Measurements from ENCODE around the gene KIAA1614. TPM values are rescaled to one million over a fixed set of nuclear protein-coding genes. Genes with fewer than 3 reads are reported as not detected.

The KIAA1614 gene
- total RNA-seq, 2 experiments from 2014 or later: 0.19 to 0.34 TPM

DNA sequence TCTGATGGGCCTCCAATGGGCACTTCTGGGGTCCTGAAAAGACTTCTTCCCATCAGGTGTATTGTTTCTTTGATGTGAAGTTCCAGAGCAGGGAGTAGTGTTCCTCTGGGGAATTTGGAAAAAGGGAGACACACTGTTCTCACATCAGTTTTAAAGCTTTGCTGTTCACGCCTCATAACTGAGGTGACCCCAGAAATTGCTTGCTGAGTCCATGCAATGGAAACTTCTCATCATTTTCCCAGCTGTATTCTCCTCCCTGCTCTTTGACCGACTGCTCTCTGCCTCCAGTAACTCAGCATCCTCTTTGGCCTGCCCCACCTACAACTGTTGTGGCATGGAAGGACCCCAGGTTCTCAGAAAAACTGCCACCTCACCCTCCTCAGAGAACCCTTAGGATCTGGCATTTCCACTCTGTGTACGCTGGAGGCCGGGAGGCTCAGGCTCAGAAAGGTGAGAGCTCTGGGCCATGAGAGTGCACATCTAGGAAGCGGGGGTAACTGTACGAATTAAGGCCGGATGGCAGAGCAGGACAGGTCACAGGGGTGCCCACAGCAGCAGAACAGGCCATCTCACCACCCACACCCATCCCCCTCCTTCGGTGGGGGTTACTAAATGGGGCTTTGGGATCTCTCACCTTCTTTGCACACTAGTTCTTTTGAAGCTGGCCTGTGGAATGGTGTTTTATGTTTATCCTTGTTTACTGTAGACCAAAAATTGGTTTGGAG lies 58.7 kb downstream of the KIAA1614 start:
- Mint-ChIP-seq H3K27me3 (no peaks in the 10 kb centered on the region), H3K36me3 (peaks cover 43% of the 10 kb centered on the region), H3K4me3 (no peak overlapping the region), H3K27ac (no peak overlapping the region), H3K4me1 (peaks cover 14% of the 10 kb centered on the region), H3K9me3 (no peaks in the 10 kb centered on the region)
- POLR2A ChIA-PET: no interaction called here
- DNase-seq: no peak
- ATAC-seq (ENCODE audit: low read depth): no peak

DNA sequence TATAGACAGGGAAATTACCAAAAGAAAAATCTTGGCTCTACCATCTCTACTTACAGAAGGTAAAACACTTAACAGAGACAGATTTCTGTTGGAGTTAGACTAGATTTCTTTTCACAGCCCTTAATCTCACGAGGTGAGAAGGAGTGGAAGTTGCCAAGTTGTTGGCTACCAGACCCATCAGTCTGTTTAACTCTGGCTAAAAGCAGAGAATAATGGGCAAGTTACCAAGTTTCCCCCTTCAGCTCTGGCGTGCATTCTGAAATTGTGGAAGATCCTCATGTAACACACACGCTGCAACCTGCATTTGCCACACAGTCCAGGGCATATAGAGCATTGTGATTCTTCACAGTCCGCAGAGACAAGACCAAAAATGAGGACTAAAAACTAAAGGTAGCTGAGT lies 60.7 kb downstream of the KIAA1614 start:
- H3K27me3 Mint-ChIP-seq: no peaks in the 10 kb centered on the region
- POLR2A ChIA-PET: no interaction called here
- no peak for DNase-seq

DNA sequence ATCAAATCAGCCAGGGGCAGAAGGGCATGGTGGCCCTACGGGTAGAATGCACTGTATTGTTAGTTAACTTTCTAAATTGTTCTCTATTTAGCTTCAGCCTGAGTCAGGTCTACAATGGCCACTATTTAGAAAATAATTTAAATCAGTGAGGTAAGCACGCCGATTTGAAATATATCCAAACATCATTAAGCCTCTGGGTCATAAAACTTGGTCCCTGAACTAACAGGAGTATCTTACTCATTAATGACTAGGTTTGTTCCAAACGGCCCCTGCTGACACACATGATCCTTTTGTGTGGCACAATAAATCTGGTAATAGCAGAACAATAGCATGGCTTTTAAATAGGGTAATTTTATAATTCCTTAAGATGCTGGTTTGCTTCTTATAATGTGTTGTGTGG lies 61.5 kb downstream of the KIAA1614 start:
- POLR2A ChIA-PET: no interaction called here
- no peaks in the 10 kb centered on the region for H3K27me3 Mint-ChIP-seq
- ATAC-seq (ENCODE audit: low read depth) (no peak), DNase-seq (no peak)
- peaks cover 54% of the 10 kb centered on the region for H3K36me3 Mint-ChIP-seq
- H3K4me1 Mint-ChIP-seq: peaks cover 19% of the 10 kb centered on the region
- no peak overlapping the region for H3K27ac Mint-ChIP-seq
- no peaks in the 10 kb centered on the region for H3K9me3 Mint-ChIP-seq
- no peak overlapping the region for H3K4me3 Mint-ChIP-seq

More for the DNA sequence above, 60.7 kb downstream of the KIAA1614 start:
- Mint-ChIP-seq H3K9me3 (no peaks in the 10 kb centered on the region), H3K4me1 (peaks cover 17% of the 10 kb centered on the region), H3K4me3 (no peak overlapping the region), H3K27ac (no peak overlapping the region), H3K36me3 (peaks cover 47% of the 10 kb centered on the region)
- no peak for ATAC-seq (ENCODE audit: low read depth)

DNA sequence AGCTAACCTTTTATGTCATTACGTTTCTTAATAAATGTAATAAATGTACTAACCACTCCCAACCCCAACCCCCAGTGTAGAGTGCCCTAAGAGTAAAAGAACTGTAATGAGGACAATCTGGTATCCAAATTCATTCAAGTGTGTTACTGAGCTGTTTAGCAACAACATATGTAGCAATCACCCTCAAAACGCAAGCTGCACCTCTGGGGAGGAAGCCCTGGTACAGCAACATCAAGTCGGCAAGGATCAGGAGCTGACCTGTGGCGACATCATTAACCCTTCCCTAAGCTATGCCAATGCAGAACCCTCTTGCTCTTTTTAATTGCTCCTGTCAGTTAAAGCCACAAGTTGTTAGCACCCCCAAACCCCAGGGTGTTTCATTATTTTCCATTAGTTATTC lies 62.9 kb downstream of the KIAA1614 start:
- H3K4me3 Mint-ChIP-seq: no peak overlapping the region
- no peak for DNase-seq
- no peak for ATAC-seq (ENCODE audit: low read depth)
- H3K27ac Mint-ChIP-seq: no peak overlapping the region
- H3K27me3 Mint-ChIP-seq: no peaks in the 10 kb centered on the region
- H3K4me1 Mint-ChIP-seq: peaks cover 15% of the 10 kb centered on the region
- peaks cover 55% of the 10 kb centered on the region for H3K36me3 Mint-ChIP-seq
- H3K9me3 Mint-ChIP-seq: no peaks in the 10 kb centered on the region
- POLR2A ChIA-PET: interaction anchor here (0.6 kb wide), 1 partner anchor 75 kb away, joined by 3 read pairs; no protein-coding TSS in a partner anchor

DNA sequence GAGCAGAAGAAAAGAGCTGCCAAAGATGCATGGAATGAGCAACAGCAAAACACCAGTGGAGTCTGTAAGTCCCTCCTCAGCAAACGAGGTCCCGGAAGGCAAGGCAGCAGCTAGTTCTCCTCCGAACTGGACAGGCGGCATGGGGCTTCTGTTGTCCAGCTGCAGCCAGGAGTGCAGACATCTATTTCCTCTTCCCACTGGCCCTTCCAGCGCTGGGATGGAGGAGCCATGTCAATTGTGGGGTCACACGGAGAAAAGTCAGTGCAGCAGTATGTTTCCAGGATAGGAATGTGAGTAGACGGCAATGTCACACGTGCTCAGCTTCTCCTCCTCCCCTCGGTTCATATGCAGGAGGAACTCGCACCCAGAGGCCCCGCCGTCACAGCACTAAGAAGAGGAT lies 63.5 kb downstream of the KIAA1614 start:
- DNase-seq (no peak), ATAC-seq (ENCODE audit: low read depth) (no peak)
- peaks cover 19% of the 10 kb centered on the region for H3K4me1 Mint-ChIP-seq
- no peaks in the 10 kb centered on the region for H3K9me3 Mint-ChIP-seq
- no peak overlapping the region for H3K4me3 Mint-ChIP-seq
- H3K27ac Mint-ChIP-seq: no peak overlapping the region
- POLR2A ChIA-PET: no interaction called here
- H3K27me3 Mint-ChIP-seq: no peaks in the 10 kb centered on the region
- peaks cover 58% of the 10 kb centered on the region for H3K36me3 Mint-ChIP-seq

DNA sequence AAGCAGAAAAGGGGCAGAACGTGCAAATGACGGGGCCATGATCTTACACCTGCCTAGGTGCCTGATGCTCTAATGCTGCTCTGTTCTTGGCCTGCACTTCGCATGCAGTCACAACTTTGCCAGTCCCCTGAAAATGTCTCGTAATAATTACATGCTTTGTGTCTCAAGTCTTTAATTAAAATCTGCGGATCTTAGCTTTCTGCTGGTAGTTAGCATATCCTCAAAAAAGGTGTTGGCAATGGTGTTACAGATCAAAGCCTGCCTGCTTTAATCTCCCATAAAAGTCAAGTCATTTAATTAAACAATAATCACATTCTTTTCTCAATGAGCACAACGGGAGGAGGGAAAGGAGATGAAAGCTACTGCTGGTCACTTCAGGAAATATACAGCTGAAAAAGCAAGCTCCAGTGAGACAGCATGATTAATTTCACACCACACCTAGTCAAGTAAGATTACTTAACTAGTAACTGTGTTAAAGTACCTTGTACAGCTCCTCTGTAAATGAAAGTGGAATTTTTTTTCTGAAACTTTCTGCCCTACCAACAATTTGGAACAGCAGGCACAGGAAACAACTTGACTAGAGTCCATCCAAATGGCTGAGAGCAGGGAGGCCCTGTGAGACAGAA lies 64.1 kb downstream of the KIAA1614 start:
- POLR2A ChIA-PET: no interaction called here
- H3K9me3 Mint-ChIP-seq: no peaks in the 10 kb centered on the region
- H3K36me3 Mint-ChIP-seq: peaks cover 55% of the 10 kb centered on the region
- H3K27ac Mint-ChIP-seq: no peak overlapping the region
- H3K4me3 Mint-ChIP-seq: no peak overlapping the region
- ATAC-seq (ENCODE audit: low read depth) (no peak), DNase-seq (no peak)
- peaks cover 25% of the 10 kb centered on the region for H3K4me1 Mint-ChIP-seq
- no peaks in the 10 kb centered on the region for H3K27me3 Mint-ChIP-seq

DNA sequence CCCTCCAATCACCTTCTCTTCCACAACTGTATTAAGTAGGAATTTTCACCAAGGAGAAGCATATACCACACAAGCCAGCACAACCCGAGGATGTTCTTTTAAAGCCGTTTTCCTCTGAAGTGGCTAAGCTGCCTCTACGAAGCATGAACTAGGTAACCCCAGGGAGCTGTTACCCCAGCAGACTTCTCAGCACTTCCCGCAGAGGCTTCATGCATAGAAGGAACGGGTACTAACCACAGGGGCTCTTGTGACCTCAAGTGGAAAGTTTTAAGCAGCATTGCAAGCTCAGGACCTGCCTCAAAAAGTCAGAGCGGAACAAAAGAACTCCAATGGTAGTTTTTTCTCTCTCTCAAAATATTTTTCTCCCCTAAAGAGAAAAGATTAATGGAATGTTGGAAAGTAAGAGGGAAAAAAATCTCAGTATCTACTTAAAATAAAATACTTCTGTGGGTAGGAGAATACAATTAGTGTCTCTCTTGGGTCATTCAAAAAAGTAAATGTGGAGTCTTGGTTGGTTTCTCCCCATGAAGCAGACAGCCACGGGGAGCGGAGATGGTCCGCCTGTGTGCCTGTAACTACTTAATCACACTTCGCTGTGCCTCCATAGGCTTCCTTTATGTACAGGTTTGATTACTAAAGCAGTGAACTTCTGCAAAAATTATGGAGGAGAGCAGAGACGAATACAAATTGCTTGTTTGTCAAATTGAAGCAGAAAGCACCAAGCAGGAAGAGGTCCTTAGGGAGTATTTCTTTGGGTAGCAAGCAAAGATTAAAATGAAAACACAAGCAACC lies 69.1 kb downstream of the KIAA1614 start:
- H3K27me3 Mint-ChIP-seq: no peaks in the 10 kb centered on the region
- H3K9me3 Mint-ChIP-seq: no peaks in the 10 kb centered on the region
- peaks cover 49% of the 10 kb centered on the region for H3K36me3 Mint-ChIP-seq
- H3K27ac Mint-ChIP-seq: peak overlapping the region; percentile 72
- peak overlapping the region; percentile 41 for H3K4me3 Mint-ChIP-seq
- H3K4me1 Mint-ChIP-seq: peaks cover 25% of the 10 kb centered on the region
- ATAC-seq (ENCODE audit: low read depth) (peak; percentile 98), DNase-seq (no peak)
- POLR2A ChIA-PET: no interaction called here

DNA sequence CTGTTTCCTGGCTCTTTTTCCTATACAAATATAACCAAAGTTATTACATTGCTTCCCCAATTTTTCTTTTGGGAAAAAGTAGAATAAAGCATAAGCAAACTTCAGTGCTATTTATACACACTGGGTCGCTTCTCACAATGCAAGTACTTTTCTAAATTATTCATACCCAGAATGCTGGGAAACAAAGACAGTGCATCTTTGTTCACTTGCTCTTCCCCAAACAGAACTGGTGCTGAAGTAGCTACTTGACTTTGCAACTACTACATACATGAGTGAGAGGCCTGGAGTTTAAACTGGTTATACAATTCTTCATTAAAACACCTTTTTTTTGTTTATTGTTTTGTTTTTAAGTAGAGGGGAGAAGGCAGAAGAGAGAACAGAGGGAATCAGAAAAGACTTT lies 69.7 kb downstream of the KIAA1614 start:
- ATAC-seq (ENCODE audit: low read depth) (no peak), DNase-seq (no peak)
- peak overlapping the region; percentile 30 for H3K4me3 Mint-ChIP-seq
- no peaks in the 10 kb centered on the region for H3K27me3 Mint-ChIP-seq
- H3K4me1 Mint-ChIP-seq: peaks cover 25% of the 10 kb centered on the region
- peak overlapping the region; percentile 11 for H3K27ac Mint-ChIP-seq
- no peaks in the 10 kb centered on the region for H3K9me3 Mint-ChIP-seq
- peaks cover 56% of the 10 kb centered on the region for H3K36me3 Mint-ChIP-seq
- POLR2A ChIA-PET: no interaction called here

DNA sequence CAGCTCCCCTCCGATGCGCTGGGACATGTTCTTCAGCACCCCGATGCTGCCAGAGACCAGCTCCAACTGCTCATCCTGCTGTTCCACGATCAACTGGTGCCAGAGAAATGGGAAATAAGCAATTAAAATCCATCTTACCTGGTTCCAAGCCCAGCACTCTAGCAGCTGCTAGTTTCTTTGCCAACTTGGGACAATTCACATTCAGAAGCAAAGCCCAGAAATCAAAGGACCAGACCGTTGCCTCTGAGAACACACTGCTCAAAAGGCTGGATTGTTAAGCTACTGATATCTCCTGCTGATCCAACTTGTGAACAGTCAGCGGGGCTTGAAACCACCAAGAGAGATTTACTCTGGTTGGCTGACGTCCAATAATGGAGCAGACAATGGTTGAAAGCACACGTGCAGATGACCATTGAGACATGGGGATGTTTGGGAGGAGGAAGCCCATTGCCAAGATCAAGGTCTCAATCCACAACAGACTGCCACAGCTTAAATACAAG lies 75.6 kb downstream of the KIAA1614 start:
- no peak for DNase-seq
- Mint-ChIP-seq H3K27me3 (no peaks in the 10 kb centered on the region), H3K27ac (no peak overlapping the region), H3K36me3 (peaks cover 43% of the 10 kb centered on the region), H3K9me3 (no peaks in the 10 kb centered on the region), H3K4me3 (no peak overlapping the region), H3K4me1 (peaks cover 3% of the 10 kb centered on the region)
- no peak for ATAC-seq (ENCODE audit: low read depth)
- POLR2A ChIA-PET: no interaction called here

DNA sequence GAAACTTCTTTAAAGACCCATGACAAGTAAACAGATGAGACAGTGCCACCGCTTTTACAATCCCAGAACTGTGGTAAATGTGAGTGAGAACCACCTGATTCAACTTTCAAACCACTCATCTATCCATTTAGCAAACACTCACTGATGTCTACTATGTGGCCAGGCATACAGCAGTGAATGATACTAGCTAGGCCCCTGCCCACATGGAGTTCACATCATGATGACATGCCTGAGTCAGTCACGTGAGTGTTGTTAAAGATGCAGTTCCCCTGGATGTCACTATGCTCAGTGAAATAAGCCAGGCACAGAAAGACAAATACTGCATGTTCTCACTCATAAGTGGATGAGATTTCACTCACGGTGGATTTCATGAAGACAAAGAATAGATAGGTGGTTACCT lies 81.6 kb downstream of the KIAA1614 start:
- H3K4me3 Mint-ChIP-seq: no peak overlapping the region
- H3K4me1 Mint-ChIP-seq: peaks cover 7% of the 10 kb centered on the region
- H3K36me3 Mint-ChIP-seq: peaks cover 35% of the 10 kb centered on the region
- DNase-seq (no peak), ATAC-seq (ENCODE audit: low read depth) (no peak)
- H3K27ac Mint-ChIP-seq: no peak overlapping the region
- POLR2A ChIA-PET: no interaction called here
- H3K27me3 Mint-ChIP-seq: no peaks in the 10 kb centered on the region
- H3K9me3 Mint-ChIP-seq: no peaks in the 10 kb centered on the region

DNA sequence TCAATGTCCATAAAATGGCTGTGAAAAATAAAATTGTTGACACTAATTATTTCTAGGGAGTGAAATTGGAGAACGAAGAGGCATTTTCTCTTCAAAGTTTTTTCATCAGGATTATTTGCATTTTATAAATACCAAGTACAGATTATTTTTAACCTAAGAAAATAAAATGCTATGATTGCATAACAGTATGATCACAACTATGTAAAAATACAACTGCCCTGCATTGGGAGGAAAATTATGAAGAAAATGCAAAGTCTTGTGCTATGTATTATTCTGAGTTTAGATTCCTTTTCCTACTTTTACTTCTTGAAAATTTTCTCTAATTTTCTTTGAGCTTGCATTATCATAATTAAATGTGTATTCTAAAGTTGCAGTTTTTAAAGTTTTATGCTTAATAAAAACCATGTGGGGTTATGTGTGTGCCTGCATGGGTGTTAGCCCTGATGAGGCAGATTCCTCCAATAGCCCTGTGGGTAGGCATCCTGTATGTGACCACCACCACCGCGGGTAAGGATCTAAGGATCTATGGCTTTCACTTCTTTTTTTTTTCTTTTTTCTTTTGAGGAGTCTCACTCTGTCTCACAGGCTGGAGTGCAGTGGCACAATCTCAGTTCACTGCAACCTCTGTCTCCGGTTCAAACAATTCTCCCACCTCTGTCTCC lies 85.3 kb downstream of the KIAA1614 start:
- POLR2A ChIA-PET: no interaction called here

More for the DNA sequence above, 85.3 kb downstream of the KIAA1614 start:
- DNase-seq (no peak), ATAC-seq (ENCODE audit: low read depth) (no peak)
- H3K9me3 Mint-ChIP-seq: no peaks in the 10 kb centered on the region
- no peak overlapping the region for H3K4me3 Mint-ChIP-seq
- peaks cover 8% of the 10 kb centered on the region for H3K4me1 Mint-ChIP-seq
- H3K27me3 Mint-ChIP-seq: no peaks in the 10 kb centered on the region
- H3K36me3 Mint-ChIP-seq: peaks cover 44% of the 10 kb centered on the region
- H3K27ac Mint-ChIP-seq: no peak overlapping the region
